Measurements from ENCODE around the gene CCNF. TPM values are rescaled to one million over a fixed set of nuclear protein-coding genes. Genes with fewer than 3 reads are reported as not detected.
A peak's percentile ranks its signal among the peaks of the same experiment; 100 is the strongest.

CCNF gene
- total and polyA plus RNA-seq, 2 of the 8 experiments (the other 6 are each of a cell fraction or from before 2014, with no cell fraction given), result 15.4 to 54.3 TPM

DNA sequence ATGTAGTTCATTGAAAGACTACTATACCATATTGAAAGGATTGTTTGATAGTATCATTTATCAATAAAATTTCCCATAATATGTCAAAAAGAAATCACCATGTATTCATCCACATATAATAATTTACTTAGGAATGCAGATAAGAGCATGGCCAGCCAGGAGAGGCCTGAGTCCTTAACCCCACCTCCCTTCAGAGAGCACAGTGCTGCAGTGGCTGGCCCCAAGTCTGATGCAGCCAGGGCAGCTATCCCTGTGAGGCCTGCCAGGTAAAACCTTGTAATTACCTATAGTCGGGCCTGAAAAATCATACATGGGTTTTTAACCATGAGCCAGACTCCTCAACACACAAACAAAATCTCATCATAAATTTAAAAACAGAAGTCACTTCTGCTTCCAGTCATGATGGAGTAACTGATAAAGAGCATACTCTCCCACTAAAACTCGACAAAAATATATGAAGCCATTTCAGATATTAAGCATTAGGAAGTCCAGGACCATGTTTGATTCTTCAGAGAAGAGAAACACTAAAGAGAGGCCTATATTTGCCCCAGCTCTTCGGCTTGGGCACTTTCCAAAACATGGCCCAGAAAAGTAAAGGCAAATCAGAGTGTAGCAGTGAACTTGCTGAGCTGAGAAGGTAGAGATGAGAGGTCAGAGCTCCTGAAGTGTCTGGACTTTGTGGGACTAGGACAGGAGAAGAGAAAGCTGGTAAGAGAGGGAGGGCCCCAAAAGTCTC lies 40.9 kb upstream of the CCNF start:
- Histone ChIP-seq H2BK120ac (replicated peaks; ENCODE audit: low read depth, low read length) (no peak overlapping the region), H2BK20ac (ENCODE audit: low read length) (peak overlapping the region; percentile 32; the same call in 1 of the 2 replicates), H2BK5ac (ENCODE audit: low read depth, low read length) (0 out of 2 replicates have a peak overlapping the region, but pooled peaks have one; percentile 68), H3K9me3 (ENCODE audit: insufficient read depth in 2 of 2, low read depth in 1 of 2, low read length in 1 of 2) (peaks cover 6 to 7% of the 10 kb centered on the region in 2 experiments), H3K14ac (ENCODE audit: insufficient read length) (no peak overlapping the region), H3K4me3 (ENCODE audit: extremely low read depth in 1 of 4, insufficient read depth in 2 of 4, low read depth in 3 of 4, low read length in 4 of 4) (no peak overlapping the region), H4K5ac (ENCODE audit: insufficient read length, low read depth, low read length) (no peak overlapping the region), H3K23ac (ENCODE audit: insufficient read length) (no peak overlapping the region), H4K8ac (ENCODE audit: extremely low read depth, insufficient read depth, low read length) (no peak overlapping the region), H3K56ac (replicated peaks; ENCODE audit: insufficient read length, low read depth, low read length) (no peak overlapping the region), H2AFZ (ENCODE audit: low read length) (no peak overlapping the region), H3K4ac (replicated peaks; ENCODE audit: insufficient read length, low read depth, low read length) (no peak overlapping the region), H3K36me3 (ENCODE audit: control insufficient read depth in 2 of 4, insufficient read depth in 4 of 4, low read length in 3 of 4) (peaks cover 0 to 5% (median 0%) of the 10 kb centered on the region in 4 experiments; a peak in 1 of 8 replicates), H3K27ac (ENCODE audit: low read depth, low read length) (no peak overlapping the region), H2AK5ac (ENCODE audit: low read depth, low read length) (peak overlapping the region; percentile 53; the same call in 1 of the 2 replicates), H3K27me3 (replicated peaks in 1 of 4; ENCODE audit: control insufficient read depth in 3 of 4, extremely low read depth in 1 of 4, insufficient read depth in 3 of 4, low read length in 3 of 4) (no peaks in the 10 kb centered on the region), H3K4me1 (replicated peaks in 1 of 4; ENCODE audit: control insufficient read depth in 3 of 4, insufficient read depth in 4 of 4, low read length in 3 of 4) (peaks cover 2 to 10% (median 8%) of the 10 kb centered on the region in 4 experiments), H3K4me2 (ENCODE audit: insufficient read depth in 1 of 2, low read depth in 2 of 2, low read length in 2 of 2) (no peak overlapping the region), H4K91ac (replicated peaks; ENCODE audit: insufficient read length, low read length) (peak overlapping the region; percentile 89), H3K79me2 (ENCODE audit: control insufficient read depth in 1 of 2, insufficient read depth in 2 of 2, low read length in 2 of 2) (no peaks in the 10 kb centered on the region), H2BK12ac (ENCODE audit: low read depth, low read length) (no peak overlapping the region; the same call in 1 of the 2 replicates), H3K18ac (ENCODE audit: extremely low read depth, low read length) (no peak overlapping the region; the same call in 1 of the 2 replicates), H3K9ac (replicated peaks in 1 of 4; ENCODE audit: extremely low read depth in 1 of 4, low read depth in 3 of 4, low read length in 3 of 4) (no peak overlapping the region), H3K79me1 (ENCODE audit: low read depth, low read length) (no peaks in the 10 kb centered on the region; the same call in none of the 2 replicates), H4K20me1 (replicated peaks in 1 of 2; ENCODE audit: control insufficient read depth in 1 of 2, insufficient read depth in 2 of 2, low read length in 2 of 2) (no peaks in the 10 kb centered on the region), H3K23me2 (ENCODE audit: low read depth, low read length) (no peaks in the 10 kb centered on the region), H2BK15ac (ENCODE audit: low read length) (no peak overlapping the region)
- no peak for FAIRE-seq
- no peak for DNase-seq (ENCODE audit: low read depth in 1 of 2, low spot score in 2 of 2)
- WGBS, 2 experiments (ENCODE audit: extremely low coverage in 1 of 2, insufficient coverage in 1 of 2, insufficient read length in 1 of 2, insufficient replicate concordance in 2 of 2, low coverage in 1 of 2, low lambda C conversion rate in 2 of 2, missing lambda C conversion rate in 1 of 2), result 89% methylated on average over 3 of the region's 3 CpGs; no CpG with 5 or more reads in 1 of the 2 experiments
- ChIA-PET CTCF (ENCODE audit: partially characterized antibody) (interaction anchor here (1.1 to 1.8 kb wide), 7 partner anchors 10 to 109 kb away, joined by 3 to 5 read pairs (median 3); no protein-coding TSS in a partner anchor), POLR2A (ENCODE audit: partially characterized antibody) (interaction anchor here (0.5 to 0.8 kb wide), 2 partner anchors 28 to 49 kb away, joined by 3 read pairs; no protein-coding TSS in a partner anchor)
- TF ChIP-seq TBP (IDR thresholded peaks at IDR 0.05; ENCODE audit: low read depth, low read length) (no peak), CTBP2 (IDR thresholded peaks at IDR 0.05; ENCODE audit: borderline replicate concordance, insufficient read depth, insufficient read length, low read length) (no peak), FOSL1 (IDR thresholded peaks at IDR 0.05; ENCODE audit: insufficient read depth, low read depth, low read length) (no peak), TEAD4 (IDR thresholded peaks at IDR 0.05; ENCODE audit: low read depth, low read length) (no peak), KDM4A (IDR thresholded peaks at IDR 0.05; ENCODE audit: low read depth, low read length, severe bottlenecking) (no peak), RXRA (IDR thresholded peaks at IDR 0.05; ENCODE audit: insufficient read depth, low read depth, low read length) (no peak), CBX8 (IDR thresholded peaks at IDR 0.05; ENCODE audit: borderline replicate concordance, low read depth, low read length) (no peak), TAF7 (optimal IDR thresholded peaks at IDR 0.05; ENCODE audit: borderline replicate concordance, low read depth, low read length) (no peak), RAD21 (IDR thresholded peaks at IDR 0.05 in 1 of 2, conservative IDR thresholded peaks at IDR 0.05 in 1 of 2; ENCODE audit: low read depth in 2 of 2, low read length in 2 of 2) (no peak), TAF1 (IDR thresholded peaks at IDR 0.05; ENCODE audit: low read depth, low read length) (no peak)
- TF ChIP-seq, protein P1, sequence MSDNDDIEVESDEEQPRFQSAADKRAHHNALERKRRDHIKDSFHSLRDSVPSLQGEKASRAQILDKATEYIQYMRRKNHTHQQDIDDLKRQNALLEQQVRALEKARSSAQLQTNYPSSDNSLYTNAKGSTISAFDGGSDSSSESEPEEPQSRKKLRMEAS (IDR thresholded peaks at IDR 0.05), result no peak
